Mononuclear cell (primary cell): ENCODE results near the gene PAGE5. TPM values are rescaled to one million over a fixed set of nuclear protein-coding genes. Genes with fewer than 3 reads are reported as not detected.

Source experiments
- H3K27me3 ChIP-seq: 2 replicates; pipeline ENCODE4 v1.6.0; 2011; ENCODE audit warnings: low read length, control low read depth; ENCODE audit not compliant: insufficient read depth
- H3K4me1 ChIP-seq: 2 replicates; pipeline ENCODE4 v1.5.1; 2011; ENCODE audit warnings: mild to moderate bottlenecking, low read length, control low read depth; ENCODE audit not compliant: insufficient read depth
- H3K4me3 ChIP-seq: 2 replicates; pipeline ENCODE4 v1.5.1; 2011; ENCODE audit warnings: mild to moderate bottlenecking, low read length, moderate library complexity
- H3K9me3 ChIP-seq: 2 replicates; pipeline ENCODE4 v1.5.1; 2011; ENCODE audit warnings: low read depth, mild to moderate bottlenecking, control low read depth, low read length
- total RNA-seq: library from RNA; depleted of rRNA; stranded (reverse); fragments of >200 nt; gene quantifications from one replicate; pipeline ENCODE4 v1.2.3, GENCODE V29; 2012

PAGE5 gene
- total RNA-seq, result 1.5 TPM

- Histone ChIP-seq H3K27me3 (no peaks in the 10 kb centered on the region), H3K4me3 (no peak within 1 kb of the TSS), H3K9me3 (no peaks in the 10 kb centered on the region), H3K4me1 (no peaks in the 10 kb centered on the region)
These were observed at the start of gene PAGE5 for GRCh38 chrX:55220119-55220794. Gene PAGE5, plus strand, starts transcription at chrX:55220346. Its CDS starts 1,037 bp downstream, at chrX:55221383.

- no peaks in the 10 kb centered on the region for H3K4me1 ChIP-seq
- no peaks in the 10 kb centered on the region for H3K9me3 ChIP-seq
- no peaks in the 10 kb centered on the region for H3K27me3 ChIP-seq
- no peak overlapping the region for H3K4me3 ChIP-seq
These were observed 32.9 kb upstream of the PAGE5 start for GRCh38 chrX:55187281-55187680.

GRCh38 chrX:55196688-55197087 is 23.5 kb upstream of the PAGE5 start:
- Histone ChIP-seq H3K27me3 (no peaks in the 10 kb centered on the region), H3K4me3 (no peak overlapping the region), H3K9me3 (no peaks in the 10 kb centered on the region), H3K4me1 (no peaks in the 10 kb centered on the region)

- no peak overlapping the region for H3K4me3 ChIP-seq
- no peaks in the 10 kb centered on the region for H3K9me3 ChIP-seq
- no peaks in the 10 kb centered on the region for H3K4me1 ChIP-seq
- H3K27me3 ChIP-seq, result no peaks in the 10 kb centered on the region
These were observed 18.1 kb upstream of the PAGE5 start for GRCh38 chrX:55201930-55202579.

GRCh38 chrX:55206162-55206941 is 13.8 kb upstream of the PAGE5 start:
- no peak overlapping the region for H3K4me3 ChIP-seq
- H3K4me1 ChIP-seq, result no peaks in the 10 kb centered on the region
- no peaks in the 10 kb centered on the region for H3K27me3 ChIP-seq

GRCh38 chrX:55210931-55211677 is 9.0 kb upstream of the PAGE5 start:
- Histone ChIP-seq H3K27me3 (no peaks in the 10 kb centered on the region), H3K4me1 (no peaks in the 10 kb centered on the region), H3K4me3 (no peak overlapping the region), H3K9me3 (no peaks in the 10 kb centered on the region)

More at GRCh38 chrX:55206162-55206941, 13.8 kb upstream of the PAGE5 start:
- H3K9me3 ChIP-seq, result no peaks in the 10 kb centered on the region

GRCh38 chrX:55213381-55213780 is 6.8 kb upstream of the PAGE5 start:
- no peaks in the 10 kb centered on the region for H3K9me3 ChIP-seq
- H3K4me3 ChIP-seq, result no peak overlapping the region
- no peaks in the 10 kb centered on the region for H3K4me1 ChIP-seq
- H3K27me3 ChIP-seq, result no peaks in the 10 kb centered on the region

- H3K4me3 ChIP-seq, result no peak overlapping the region
- H3K9me3 ChIP-seq, result no peaks in the 10 kb centered on the region
- H3K27me3 ChIP-seq, result no peaks in the 10 kb centered on the region
- H3K4me1 ChIP-seq, result no peaks in the 10 kb centered on the region
These were observed 20.7 kb downstream of the PAGE5 start for GRCh38 chrX:55240788-55241340.

- no peaks in the 10 kb centered on the region for H3K27me3 ChIP-seq
- no peaks in the 10 kb centered on the region for H3K4me1 ChIP-seq
- no peak overlapping the region for H3K4me3 ChIP-seq
- no peaks in the 10 kb centered on the region for H3K9me3 ChIP-seq
These were observed 33.4 kb downstream of the PAGE5 start for GRCh38 chrX:55253528-55253927.

- Histone ChIP-seq H3K4me3 (no peak overlapping the region), H3K27me3 (no peaks in the 10 kb centered on the region), H3K9me3 (no peaks in the 10 kb centered on the region)
These were observed 40.7 kb downstream of the PAGE5 start for GRCh38 chrX:55260806-55261205.

GRCh38 chrX:55264816-55265215 is 44.7 kb downstream of the PAGE5 start, which contains the start of gene PAGE3:
Gene PAGE3, minus strand, starts transcription at chrX:55264916. Its CDS starts 1,013 bp downstream, at chrX:55263903.
- no peaks in the 10 kb centered on the region for H3K27me3 ChIP-seq
- H3K4me1 ChIP-seq, result no peaks in the 10 kb centered on the region
- no peaks in the 10 kb centered on the region for H3K9me3 ChIP-seq
- H3K4me3 ChIP-seq, result no peak within 1 kb of the TSS

More at GRCh38 chrX:55260806-55261205, 40.7 kb downstream of the PAGE5 start:
- no peaks in the 10 kb centered on the region for H3K4me1 ChIP-seq

Other genes with a start within 250 kb of the PAGE5 start
- gene PFKFB1, start 226.2 kb upstream of the PAGE5 start, total RNA-seq, result 0.42 TPM
- gene APEX2, start 220.0 kb upstream of the PAGE5 start, total RNA-seq, result 4.4 TPM
- gene ALAS2, start 189.4 kb upstream of the PAGE5 start, total RNA-seq, result 2.4 TPM
- not detected for gene PAGE2B, start 145.3 kb upstream of the PAGE5 start, total RNA-seq
- gene PAGE2, start 131.3 kb upstream of the PAGE5 start, total RNA-seq, result not detected
- not detected for gene PAGE3, start 44.6 kb downstream of the PAGE5 start, total RNA-seq
- 21.3 TPM for gene MAGEH1, start 231.8 kb downstream of the PAGE5 start, total RNA-seq